NCI-H2171 (cell line): ENCODE results near the gene FNDC3B.

Experiments used
- DNase-seq: peaks from one replicate; lab custom pipeline; 2025; lab: John Stamatoyannopoulos, UW

The FNDC3B gene

GRCh38 chr3:172191629-172192028, 152.3 kb downstream of the FNDC3B start:
- DNase-seq: no peak

- no peak for DNase-seq
Measured at GRCh38 chr3:172192830-172193415, 153.5 kb downstream of the FNDC3B start.

- DNase-seq: no peak
Measured at GRCh38 chr3:172193436-172193835, 154.1 kb downstream of the FNDC3B start.

- DNase-seq: peak; percentile 23
Measured at GRCh38 chr3:172194702-172195406, 155.5 kb downstream of the FNDC3B start.

GRCh38 chr3:172195407-172195754, 156.0 kb downstream of the FNDC3B start:
- no peak for DNase-seq

GRCh38 chr3:172197344-172197743, 158.0 kb downstream of the FNDC3B start:
- no peak for DNase-seq

- no peak for DNase-seq
Measured at GRCh38 chr3:172198428-172198827, 159.1 kb downstream of the FNDC3B start.

- no peak for DNase-seq
Measured at GRCh38 chr3:172199850-172200369, 160.5 kb downstream of the FNDC3B start.

- peak; percentile 56 for DNase-seq
Measured at GRCh38 chr3:172201136-172201869, 161.9 kb downstream of the FNDC3B start.

- DNase-seq: no peak
Measured at GRCh38 chr3:172201870-172202236, 162.5 kb downstream of the FNDC3B start.

- DNase-seq: no peak
Measured at GRCh38 chr3:172202797-172203196, 163.4 kb downstream of the FNDC3B start.

GRCh38 chr3:172203522-172204258, 164.3 kb downstream of the FNDC3B start:
- no peak for DNase-seq

GRCh38 chr3:172204716-172205115, 165.3 kb downstream of the FNDC3B start:
- DNase-seq: no peak

GRCh38 chr3:172208586-172209332, 169.4 kb downstream of the FNDC3B start:
- no peak for DNase-seq

GRCh38 chr3:172209333-172210321, 170.2 kb downstream of the FNDC3B start:
- no peak for DNase-seq

- DNase-seq: no peak
Measured at GRCh38 chr3:172210355-172210754, 171.0 kb downstream of the FNDC3B start.

GRCh38 chr3:172211123-172211522, 171.7 kb downstream of the FNDC3B start:
- no peak for DNase-seq

GRCh38 chr3:172213200-172213599, 173.8 kb downstream of the FNDC3B start:
- no peak for DNase-seq

- DNase-seq: no peak
Measured at GRCh38 chr3:172213904-172214303, 174.5 kb downstream of the FNDC3B start.

- DNase-seq: no peak
Measured at GRCh38 chr3:172216267-172216666, 176.9 kb downstream of the FNDC3B start.
